Activated naive CD4-positive, alpha-beta T cell treated with anti-CD3 and anti-CD28 coated beads, Interleukin-2, amount 50 U/mL, for 24 hours (primary cell): Measurements from ENCODE around the gene NT5DC3.

Experiments used
- H3K27ac Mint-ChIP-seq: one replicate; pipeline ENCODE4 v1.8.0; 2021; ENCODE audit warnings: mild to moderate bottlenecking, mixed read lengths
- H3K27me3 Mint-ChIP-seq: one replicate; pipeline ENCODE4 v1.8.0; 2021; ENCODE audit warnings: mixed read lengths
- H3K36me3 Mint-ChIP-seq: one replicate; pipeline ENCODE4 v1.8.0; 2021; ENCODE audit warnings: mixed read lengths
- H3K4me1 Mint-ChIP-seq: one replicate; pipeline ENCODE4 v1.8.0; 2021; ENCODE audit warnings: mixed read lengths
- H3K4me3 Mint-ChIP-seq: one replicate; pipeline ENCODE4 v1.8.0; 2021; ENCODE audit warnings: mild to moderate bottlenecking, mixed read lengths
- H3K9me3 Mint-ChIP-seq: one replicate; pipeline ENCODE4 v1.8.0; 2021; ENCODE audit warnings: mixed read lengths

NT5DC3 gene

DNA sequence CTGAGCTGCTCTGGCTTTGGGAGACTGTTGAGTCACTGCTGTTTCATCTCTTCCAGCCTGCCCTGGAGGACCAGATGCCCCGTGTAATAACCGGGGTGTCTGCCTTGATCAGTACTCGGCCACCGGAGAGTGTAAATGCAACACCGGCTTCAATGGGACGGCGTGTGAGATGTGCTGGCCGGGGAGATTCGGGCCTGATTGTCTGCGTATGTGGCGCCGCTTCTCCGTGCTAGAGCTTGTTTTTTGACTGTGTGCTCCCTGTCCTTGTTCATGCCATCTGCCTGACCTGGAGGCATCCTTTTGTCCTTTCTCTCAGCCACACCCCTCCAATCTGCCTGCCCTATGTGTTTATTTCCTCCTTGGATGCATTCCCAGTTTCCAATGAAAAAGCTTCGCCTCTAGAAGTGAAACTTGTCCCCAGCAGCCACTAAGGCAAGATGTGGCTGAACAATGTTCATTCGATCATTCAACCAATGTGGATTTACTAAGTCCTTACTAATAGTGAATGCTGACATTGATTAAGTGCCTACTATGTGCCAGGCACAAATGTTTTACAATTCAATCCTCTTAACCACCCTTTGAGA is 98.6 kb downstream of the NT5DC3 start:
- no peaks in the 10 kb centered on the region for H3K9me3 Mint-ChIP-seq
- H3K4me3 Mint-ChIP-seq = no peak overlapping the region
- H3K27ac Mint-ChIP-seq = no peak overlapping the region
- no peaks in the 10 kb centered on the region for H3K4me1 Mint-ChIP-seq
- H3K27me3 Mint-ChIP-seq = peaks cover 2% of the 10 kb centered on the region
- no peaks in the 10 kb centered on the region for H3K36me3 Mint-ChIP-seq

DNA sequence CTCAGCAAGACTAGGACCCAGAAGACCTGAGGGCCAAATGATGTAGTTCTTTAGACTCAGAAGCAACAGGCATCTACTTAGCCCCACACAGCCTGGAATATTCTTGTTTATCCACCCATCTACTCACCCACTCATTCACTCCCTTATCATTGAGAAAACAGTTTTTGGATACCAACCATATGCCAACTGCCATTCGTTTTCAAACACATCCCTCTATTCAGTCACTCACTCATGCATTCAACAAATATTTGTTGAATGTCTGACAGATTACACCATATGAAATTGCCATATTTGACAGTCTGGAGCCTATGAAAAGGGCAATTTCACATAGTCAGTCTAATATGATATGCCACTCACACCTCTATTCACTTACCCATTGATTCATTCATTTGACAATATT is 103.2 kb downstream of the NT5DC3 start:
- Mint-ChIP-seq H3K27me3 (peaks cover 2% of the 10 kb centered on the region), H3K4me3 (no peak overlapping the region), H3K9me3 (no peaks in the 10 kb centered on the region), H3K4me1 (no peaks in the 10 kb centered on the region), H3K36me3 (no peaks in the 10 kb centered on the region), H3K27ac (no peak overlapping the region)

DNA sequence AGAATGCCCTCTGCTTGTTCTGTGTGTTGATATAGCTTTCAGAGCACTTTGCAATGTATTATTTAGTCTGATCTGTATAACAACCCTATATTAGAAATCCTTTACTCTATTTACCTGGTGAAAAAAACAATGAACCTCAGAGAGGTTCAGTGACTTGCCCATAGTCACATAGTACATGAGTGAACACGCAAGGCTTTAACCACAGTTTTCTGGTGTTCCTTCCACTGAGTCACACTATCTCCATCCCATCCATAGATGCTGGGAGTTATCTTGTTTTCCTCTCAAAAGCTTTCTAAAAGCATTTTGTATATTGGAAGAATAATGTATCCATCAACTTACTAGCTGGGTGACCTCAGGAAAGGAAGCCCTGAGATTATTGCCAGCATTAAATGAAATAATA is 104.5 kb downstream of the NT5DC3 start:
- no peak overlapping the region for H3K27ac Mint-ChIP-seq
- peaks cover 3% of the 10 kb centered on the region for H3K9me3 Mint-ChIP-seq
- no peaks in the 10 kb centered on the region for H3K4me1 Mint-ChIP-seq
- H3K36me3 Mint-ChIP-seq = peaks cover 1% of the 10 kb centered on the region
- peaks cover 4% of the 10 kb centered on the region for H3K27me3 Mint-ChIP-seq
- no peak overlapping the region for H3K4me3 Mint-ChIP-seq

DNA sequence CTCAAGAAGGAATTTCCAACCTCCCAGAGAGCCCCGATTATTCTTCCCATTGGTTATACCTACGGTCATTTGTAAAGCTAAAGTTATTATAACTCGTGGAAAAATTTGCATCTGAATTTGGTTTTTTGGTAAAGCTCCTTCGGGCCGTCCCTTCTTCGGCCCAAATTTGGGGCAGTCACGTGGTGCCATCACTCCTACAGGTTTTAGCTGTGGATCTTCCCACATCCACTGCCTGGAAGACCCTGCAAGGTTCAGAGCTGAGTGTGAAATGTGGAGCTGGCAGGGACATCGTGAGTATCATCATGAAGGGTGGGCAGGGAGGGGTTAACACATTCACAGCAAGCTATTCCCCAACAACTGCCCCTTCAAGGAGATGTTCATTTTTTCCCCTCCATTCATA is 105.7 kb downstream of the NT5DC3 start:
- peaks cover 5% of the 10 kb centered on the region for H3K9me3 Mint-ChIP-seq
- no peak overlapping the region for H3K4me3 Mint-ChIP-seq
- H3K27me3 Mint-ChIP-seq = peaks cover 5% of the 10 kb centered on the region
- H3K27ac Mint-ChIP-seq = no peak overlapping the region
- H3K4me1 Mint-ChIP-seq = no peaks in the 10 kb centered on the region
- peaks cover 1% of the 10 kb centered on the region for H3K36me3 Mint-ChIP-seq

DNA sequence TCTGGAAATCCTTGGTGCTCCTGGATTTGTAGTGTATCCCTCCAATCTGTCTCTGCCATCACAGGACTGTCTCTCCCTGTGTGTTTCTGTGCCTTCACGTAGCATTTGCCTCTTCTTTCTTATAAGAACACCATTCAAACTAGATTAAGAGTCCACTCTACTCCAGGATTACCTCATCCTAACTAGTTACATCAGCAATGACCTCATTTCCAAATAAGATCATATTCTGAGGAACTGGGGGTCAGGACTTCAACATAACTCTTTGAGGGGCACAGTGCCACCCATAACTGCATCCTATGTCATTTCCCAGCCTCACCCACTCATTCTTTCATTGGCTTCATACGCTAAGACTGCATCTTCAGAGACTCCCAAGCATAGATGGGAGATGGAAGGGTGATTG is 106.2 kb downstream of the NT5DC3 start:
- Mint-ChIP-seq H3K36me3 (peaks cover 1% of the 10 kb centered on the region), H3K4me1 (no peaks in the 10 kb centered on the region), H3K27ac (no peak overlapping the region), H3K27me3 (peaks cover 5% of the 10 kb centered on the region), H3K4me3 (no peak overlapping the region), H3K9me3 (peaks cover 5% of the 10 kb centered on the region)

DNA sequence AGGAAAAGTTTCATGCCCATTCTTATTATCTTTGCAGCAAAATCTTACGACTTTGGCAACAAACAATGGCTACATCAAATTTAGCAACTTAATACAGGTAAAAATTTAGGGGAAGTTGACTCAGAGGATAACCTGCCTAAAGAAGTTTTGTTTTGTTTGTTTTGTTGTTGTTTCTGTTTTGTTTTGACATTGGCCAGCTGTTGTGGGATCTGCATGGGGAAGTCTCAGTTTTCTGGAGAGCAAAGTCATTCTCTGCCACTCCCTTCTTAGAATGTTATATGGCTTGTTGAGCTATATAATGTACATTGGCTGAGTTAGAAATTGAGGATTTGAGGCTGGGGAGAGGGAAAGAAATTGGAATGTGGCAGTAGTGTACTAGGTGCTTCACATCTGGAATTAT is 109.5 kb downstream of the NT5DC3 start:
- Mint-ChIP-seq H3K36me3 (peaks cover 1% of the 10 kb centered on the region), H3K9me3 (peaks cover 5% of the 10 kb centered on the region), H3K4me1 (no peaks in the 10 kb centered on the region), H3K27ac (no peak overlapping the region), H3K27me3 (peaks cover 3% of the 10 kb centered on the region), H3K4me3 (no peak overlapping the region)

DNA sequence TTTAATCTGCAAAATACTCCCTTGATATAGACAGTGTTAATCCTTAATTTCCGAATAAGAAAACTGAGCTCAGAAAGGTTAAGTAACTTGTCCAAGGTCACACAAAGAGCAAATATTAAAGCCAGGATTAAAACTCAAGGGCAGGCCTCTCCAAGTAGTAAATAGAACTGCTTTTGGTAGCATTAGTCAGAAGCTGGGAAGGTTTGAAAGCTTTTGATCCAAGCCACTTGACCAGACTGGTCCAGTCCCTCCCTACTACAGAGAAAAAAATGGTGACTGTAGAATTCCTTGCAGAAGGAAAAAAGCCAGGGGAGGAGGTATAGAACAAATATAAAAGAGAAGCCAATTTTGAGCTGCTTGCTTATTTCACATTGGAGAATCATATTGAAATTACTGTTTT is 111.5 kb downstream of the NT5DC3 start:
- peaks cover 5% of the 10 kb centered on the region for H3K9me3 Mint-ChIP-seq
- peaks cover 4% of the 10 kb centered on the region for H3K27me3 Mint-ChIP-seq
- H3K4me1 Mint-ChIP-seq = no peaks in the 10 kb centered on the region
- no peak overlapping the region for H3K4me3 Mint-ChIP-seq
- H3K27ac Mint-ChIP-seq = no peak overlapping the region
- H3K36me3 Mint-ChIP-seq = peaks cover 1% of the 10 kb centered on the region

DNA sequence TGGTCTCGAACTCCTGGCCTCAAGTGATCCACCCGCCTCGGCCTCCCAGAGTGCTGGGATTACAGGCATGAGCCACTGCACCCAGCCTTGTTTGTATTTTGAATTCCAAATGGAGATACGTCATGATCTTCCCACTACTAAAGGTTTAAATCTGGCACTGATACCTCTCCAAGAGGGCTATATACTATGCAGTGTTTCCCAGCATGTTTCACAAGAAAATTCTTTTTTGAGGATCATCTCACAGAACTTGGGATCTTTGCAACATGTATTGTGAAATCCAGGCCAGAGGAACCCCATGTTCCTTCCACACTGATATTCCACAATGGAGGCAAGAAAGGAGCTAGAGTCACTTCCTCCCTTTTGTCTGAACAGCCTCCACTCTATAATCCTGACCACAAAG is 112.7 kb downstream of the NT5DC3 start:
- Mint-ChIP-seq H3K4me3 (no peak overlapping the region), H3K9me3 (peaks cover 5% of the 10 kb centered on the region), H3K27me3 (peaks cover 4% of the 10 kb centered on the region), H3K36me3 (peaks cover 1% of the 10 kb centered on the region), H3K4me1 (no peaks in the 10 kb centered on the region), H3K27ac (no peak overlapping the region)

DNA sequence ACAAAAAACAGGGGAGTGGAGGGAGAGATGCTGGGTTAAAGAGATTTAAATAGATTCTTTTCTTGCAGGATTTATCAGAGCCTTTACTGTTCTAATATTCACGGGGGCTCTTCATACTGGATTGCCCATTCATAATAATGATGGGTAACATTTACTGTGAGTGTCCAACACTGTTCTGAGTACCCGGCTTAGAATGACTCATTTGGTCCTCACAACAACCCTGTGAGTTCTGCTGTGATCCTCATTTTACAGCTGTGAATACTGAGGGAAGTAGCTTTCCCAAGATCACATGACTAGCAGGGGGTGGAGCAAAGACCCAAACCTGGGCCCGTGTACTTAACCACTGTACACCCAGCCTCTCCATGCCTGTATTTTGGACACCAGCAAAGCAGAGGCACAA is 113.4 kb downstream of the NT5DC3 start:
- H3K4me1 Mint-ChIP-seq = no peaks in the 10 kb centered on the region
- H3K4me3 Mint-ChIP-seq = no peak overlapping the region
- H3K27me3 Mint-ChIP-seq = peaks cover 4% of the 10 kb centered on the region
- H3K27ac Mint-ChIP-seq = no peak overlapping the region
- peaks cover 5% of the 10 kb centered on the region for H3K9me3 Mint-ChIP-seq
- H3K36me3 Mint-ChIP-seq = peaks cover 1% of the 10 kb centered on the region

DNA sequence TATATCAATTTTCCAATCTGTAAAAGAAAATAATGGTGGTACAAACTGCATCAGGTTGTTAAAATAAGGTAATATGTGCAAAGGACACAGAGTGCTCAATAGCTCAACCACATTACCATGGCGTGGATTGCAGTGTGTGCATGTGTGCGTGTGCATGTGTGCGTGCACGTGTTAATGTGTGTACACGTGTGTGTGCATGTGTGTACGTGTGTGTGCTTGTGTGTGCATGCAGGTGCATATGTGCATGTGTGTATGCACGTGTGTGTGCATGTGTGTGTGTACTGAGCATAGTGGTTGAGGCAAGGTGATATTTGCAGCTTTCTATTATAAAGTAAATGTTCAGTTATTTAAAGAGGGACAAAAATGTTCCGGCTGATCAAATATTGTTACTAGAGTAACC is 115.6 kb downstream of the NT5DC3 start:
- H3K4me1 Mint-ChIP-seq = no peaks in the 10 kb centered on the region
- no peak overlapping the region for H3K27ac Mint-ChIP-seq
- H3K4me3 Mint-ChIP-seq = no peak overlapping the region
- H3K9me3 Mint-ChIP-seq = no peaks in the 10 kb centered on the region
- no peaks in the 10 kb centered on the region for H3K36me3 Mint-ChIP-seq
- H3K27me3 Mint-ChIP-seq = peaks cover 1% of the 10 kb centered on the region
